ENCODE data around the gene CCNL1.

Gene CCNL1

DNA sequence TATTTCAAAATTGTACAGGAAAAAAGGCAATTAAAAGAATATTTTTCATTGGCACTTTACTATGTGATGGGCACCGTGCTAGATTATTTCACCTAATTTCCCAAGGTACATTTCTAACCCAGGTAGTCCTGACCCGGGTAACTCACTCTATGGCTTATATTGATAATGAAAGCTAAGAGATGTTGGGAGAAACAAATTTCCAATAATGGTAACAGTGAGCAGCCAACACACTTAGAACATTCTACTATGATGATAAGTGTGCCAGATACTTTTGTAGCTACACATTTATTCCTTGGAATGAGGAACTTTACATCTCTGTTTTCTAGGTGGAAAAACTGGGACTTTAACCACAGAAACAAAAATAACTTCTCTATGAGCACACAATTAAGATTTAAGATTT lies 7.5 kb downstream of the CCNL1 start:
- DNase-seq (ENCODE audit: low read depth) = no peak
- TF ChIP-seq, protein P1, sequence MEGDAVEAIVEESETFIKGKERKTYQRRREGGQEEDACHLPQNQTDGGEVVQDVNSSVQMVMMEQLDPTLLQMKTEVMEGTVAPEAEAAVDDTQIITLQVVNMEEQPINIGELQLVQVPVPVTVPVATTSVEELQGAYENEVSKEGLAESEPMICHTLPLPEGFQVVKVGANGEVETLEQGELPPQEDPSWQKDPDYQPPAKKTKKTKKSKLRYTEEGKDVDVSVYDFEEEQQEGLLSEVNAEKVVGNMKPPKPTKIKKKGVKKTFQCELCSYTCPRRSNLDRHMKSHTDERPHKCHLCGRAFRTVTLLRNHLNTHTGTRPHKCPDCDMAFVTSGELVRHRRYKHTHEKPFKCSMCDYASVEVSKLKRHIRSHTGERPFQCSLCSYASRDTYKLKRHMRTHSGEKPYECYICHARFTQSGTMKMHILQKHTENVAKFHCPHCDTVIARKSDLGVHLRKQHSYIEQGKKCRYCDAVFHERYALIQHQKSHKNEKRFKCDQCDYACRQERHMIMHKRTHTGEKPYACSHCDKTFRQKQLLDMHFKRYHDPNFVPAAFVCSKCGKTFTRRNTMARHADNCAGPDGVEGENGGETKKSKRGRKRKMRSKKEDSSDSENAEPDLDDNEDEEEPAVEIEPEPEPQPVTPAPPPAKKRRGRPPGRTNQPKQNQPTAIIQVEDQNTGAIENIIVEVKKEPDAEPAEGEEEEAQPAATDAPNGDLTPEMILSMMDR (IDR thresholded peaks at IDR 0.05; ENCODE audit: control insufficient read depth, insufficient read depth, low read depth, low read length, missing control alignments) = no peak
- no peak overlapping the region for H3K4me3 ChIP-seq (ENCODE audit: control insufficient read depth, low read depth, low read length)

DNA sequence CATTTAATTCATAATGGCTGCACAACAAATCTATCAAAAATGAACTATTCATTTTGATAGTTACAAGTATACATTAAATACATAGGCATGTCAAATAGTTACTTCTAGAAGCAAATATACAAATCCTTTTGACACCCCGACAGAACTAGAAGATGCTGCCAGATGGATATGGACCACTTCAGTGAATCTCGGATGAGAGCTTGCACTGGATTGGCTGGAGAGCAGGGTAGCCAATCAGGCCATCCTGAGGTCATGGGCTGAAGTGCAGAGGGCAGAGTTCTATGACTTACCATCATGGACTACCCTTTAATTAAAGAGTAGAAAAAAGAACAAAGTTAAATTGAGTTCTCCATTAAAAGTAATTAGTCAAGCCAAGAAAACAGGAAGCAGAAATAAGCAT lies 8.3 kb downstream of the CCNL1 start:
- TF ChIP-seq, protein P1 (IDR thresholded peaks at IDR 0.05; ENCODE audit: control insufficient read depth, insufficient read depth, low read depth, low read length, missing control alignments) = no peak
- no peak overlapping the region for H3K4me3 ChIP-seq (ENCODE audit: control insufficient read depth, low read depth, low read length)
- no peak for DNase-seq (ENCODE audit: low read depth)

DNA sequence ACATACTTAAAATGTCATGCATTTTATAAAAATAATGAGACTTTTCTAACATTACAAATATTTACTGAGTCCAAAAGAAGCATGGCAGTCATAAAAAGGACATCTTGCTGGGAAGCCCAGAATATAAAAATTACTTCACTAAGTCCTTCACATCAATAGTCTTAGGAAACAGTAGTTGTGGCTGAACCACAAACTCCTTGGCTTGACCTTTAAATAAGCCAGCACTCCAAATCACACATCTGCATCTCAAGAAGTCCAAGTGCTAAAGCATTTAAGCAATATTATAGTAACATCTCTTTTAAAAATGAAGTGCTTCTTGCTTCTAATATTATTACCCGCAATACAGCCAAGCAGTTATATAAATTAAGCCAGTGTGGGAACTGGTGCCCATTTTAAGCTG lies 8.8 kb downstream of the CCNL1 start:
- TF ChIP-seq, protein P1 (IDR thresholded peaks at IDR 0.05; ENCODE audit: control insufficient read depth, insufficient read depth, low read depth, low read length, missing control alignments) = no peak
- no peak overlapping the region for H3K4me3 ChIP-seq (ENCODE audit: control insufficient read depth, low read depth, low read length)
- no peak for DNase-seq (ENCODE audit: low read depth)

DNA sequence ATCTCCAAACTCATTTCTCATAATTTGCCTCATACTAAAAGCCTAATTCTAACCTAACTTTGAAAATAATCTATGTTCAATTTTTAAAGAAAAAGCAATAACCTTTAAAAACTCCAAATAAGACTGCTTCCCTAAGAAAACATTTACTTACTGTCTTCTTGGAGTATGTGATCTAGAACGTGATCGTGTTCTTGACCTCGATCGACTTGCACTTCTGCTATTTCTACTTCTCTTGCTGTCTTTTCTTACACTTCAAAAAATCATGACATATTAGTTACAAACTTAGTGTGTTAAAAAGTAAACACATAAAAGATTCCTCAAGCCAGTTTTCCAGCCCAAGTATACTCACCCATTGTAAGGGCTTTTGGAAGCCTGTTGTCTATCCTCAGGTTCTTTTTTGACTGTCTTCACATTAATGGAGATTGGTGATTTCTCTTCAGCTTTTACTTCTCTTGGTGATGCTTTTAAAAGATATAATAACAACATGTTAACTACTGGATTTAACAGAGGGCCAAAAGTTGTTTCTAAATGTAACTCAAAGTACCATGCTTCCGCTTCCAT lies 10.7 kb downstream of the CCNL1 start:
- no peak for DNase-seq (ENCODE audit: low read depth)
- H3K4me3 ChIP-seq (ENCODE audit: control insufficient read depth, low read depth, low read length) = no peak overlapping the region
- TF ChIP-seq, protein P1 (IDR thresholded peaks at IDR 0.05; ENCODE audit: control insufficient read depth, insufficient read depth, low read depth, low read length, missing control alignments) = no peak

DNA sequence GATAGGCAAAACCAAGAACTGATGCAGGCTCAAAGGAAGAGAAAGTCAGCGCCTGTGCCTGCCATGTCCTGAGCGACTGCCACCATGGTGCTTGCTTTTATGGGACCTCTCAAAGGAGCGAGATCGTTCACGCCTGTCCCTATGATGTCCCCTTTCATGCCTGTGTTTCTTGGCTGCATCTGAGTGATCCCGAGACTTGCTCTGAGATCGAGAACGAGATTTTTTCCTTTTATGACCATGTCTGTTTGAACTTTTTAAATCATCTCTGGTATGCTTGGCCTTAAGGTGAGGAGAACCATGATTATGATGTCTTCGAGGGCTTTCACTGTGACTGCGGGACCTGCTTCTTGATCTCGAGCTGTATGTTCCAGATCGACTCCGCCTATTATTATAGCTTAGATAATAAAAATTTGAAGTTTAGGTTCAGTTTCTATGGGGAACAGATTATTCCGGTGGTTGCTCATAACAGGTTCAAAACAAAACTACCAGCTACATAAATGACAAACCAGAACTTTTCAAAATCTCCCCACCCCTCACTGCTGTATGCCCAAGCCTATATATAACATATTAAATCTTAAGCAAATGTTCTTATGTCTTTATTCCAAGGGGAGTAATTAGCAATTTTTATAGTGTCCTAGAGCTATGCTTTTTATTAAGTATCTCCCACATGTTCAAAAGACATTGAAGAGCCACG lies 11.6 kb downstream of the CCNL1 start:
- TF ChIP-seq, protein P1 (IDR thresholded peaks at IDR 0.05; ENCODE audit: control insufficient read depth, insufficient read depth, low read depth, low read length, missing control alignments) = no peak
- no peak for DNase-seq (ENCODE audit: low read depth)
- no peak overlapping the region for H3K4me3 ChIP-seq (ENCODE audit: control insufficient read depth, low read depth, low read length)

DNA sequence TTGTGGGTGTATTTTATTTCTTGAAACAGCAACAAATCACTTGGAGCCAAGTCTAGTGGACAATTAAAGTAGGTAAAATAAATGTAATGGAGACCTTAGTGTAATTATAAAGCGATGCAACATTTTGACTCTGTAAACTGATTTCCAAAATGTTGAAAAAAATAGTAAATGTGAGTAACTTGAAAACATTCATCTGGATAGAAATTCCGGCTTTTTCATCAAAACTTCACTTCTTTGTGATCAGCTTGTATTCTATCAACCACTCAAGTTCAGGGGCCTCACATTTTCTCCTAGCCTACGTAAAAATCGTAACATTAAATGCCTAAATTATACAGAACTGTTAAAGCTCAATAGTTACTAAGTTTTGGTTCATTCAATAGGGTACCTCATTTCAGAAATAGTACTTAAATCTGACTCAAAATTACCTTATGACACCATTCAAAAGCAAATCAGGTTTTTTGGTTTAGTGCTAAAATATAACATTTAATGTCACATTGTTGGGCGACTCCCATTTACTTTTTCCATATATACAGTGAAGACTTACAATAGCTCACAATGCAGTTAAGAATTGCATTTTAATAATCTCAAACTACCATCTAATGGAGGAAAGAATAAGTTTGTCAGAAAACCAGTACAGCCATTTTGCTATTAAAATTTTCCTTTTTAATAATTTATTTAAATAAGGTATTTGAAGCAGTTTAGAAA lies 12.7 kb downstream of the CCNL1 start:
- no peak for DNase-seq (ENCODE audit: low read depth)
- no peak overlapping the region for H3K4me3 ChIP-seq (ENCODE audit: control insufficient read depth, low read depth, low read length)
- TF ChIP-seq, protein P1 (IDR thresholded peaks at IDR 0.05; ENCODE audit: control insufficient read depth, insufficient read depth, low read depth, low read length, missing control alignments) = no peak
